K562 (cell line): ENCODE results near the gene GPR37L1. TPM values are rescaled to one million over a fixed set of nuclear protein-coding genes. Genes with fewer than 3 reads are reported as not detected.

Source experiments
- ATAC-seq: fragments of 200-7000 bp; cut with Tn5 transposase; 3 replicates; pipeline ENCODE4 v1.9.1; 2020; ENCODE audit warnings: moderate library complexity
- BruUV-seq: library from RNA; stranded (reverse); fragments of 400-500 nt; replicated peaks from 2 replicates; lab custom pipeline; 2021; lab: Mats Ljungman, UMichigan
- CTCF ChIA-PET: fragments of 300-600 bp; formaldehyde crosslinking; extraction: SDS; loops from one replicate; lab custom pipeline; 2021; ENCODE audit warnings: low intra/inter-chr PET ratio; lab: Yijun Ruan, JAX
- POLR2A ChIA-PET: fragments of 300-600, 350-650 bp; sonication (Branson Sonifier 250); formaldehyde crosslinking; extraction: SDS; loops from one replicate; lab custom pipeline; 2021; ENCODE audit warnings: antibody characterized with exemption, inconsistent platforms; lab: Yijun Ruan, JAX
- DNase-seq, 4 experiments: peaks; one replicate each; pipeline versions ENCODE4 v3.0.0 to v3.0.0-alpha.2; 2011 to 2018; ENCODE audit warnings: low spot score in 3 of 4, mixed read lengths in 3 of 4; ENCODE audit errors: extremely low read depth in 1 of 4
- FAIRE-seq: peaks from 2 replicates; lab custom pipeline; 2011; peaks lifted over from hg19 to GRCh38; lab: Jason Lieb, UNC
- H2AFZ ChIP-seq: 2 replicates; pipeline ENCODE4 v1.6.0; 2011; ENCODE audit warnings: low read depth, low read length, control low read depth, inconsistent platforms
- H3K27ac ChIP-seq: fragments of 200-600 bp; 3 replicates; pipeline ENCODE4 v1.8.0; 2011; ENCODE audit warnings: low read depth, mild to moderate bottlenecking, control low read depth, inconsistent platforms, low read length, moderate library complexity, mixed read lengths; ENCODE audit errors: extremely low read depth
- H3K27me3 ChIP-seq, 2 experiments: fragments of 300-600 bp in 1 of 2; 2 replicates in 1 of 2; 3 replicates in 1 of 2; pipeline versions ENCODE4 v1.6.0 to v1.8.0; 2011; ENCODE audit warnings: inconsistent platforms in 2 of 2, low read length in 2 of 2, mild to moderate bottlenecking in 1 of 2, mixed read lengths in 1 of 2, moderate library complexity in 1 of 2; ENCODE audit not compliant: control insufficient read depth in 2 of 2, insufficient read depth in 2 of 2
- H3K36me3 ChIP-seq: fragments of 300-600 bp; 3 replicates; pipeline ENCODE4 v1.8.0; 2011; ENCODE audit warnings: mild to moderate bottlenecking, low read length, inconsistent platforms; ENCODE audit not compliant: control insufficient read depth, insufficient read depth
- H3K4me1 ChIP-seq, 2 experiments: fragments of 200-600 bp in 1 of 2; replicated peaks in 1 of 2; 2 replicates in 1 of 2; 3 replicates in 1 of 2; pipeline versions ENCODE4 v1.5.1 to v1.8.0; 2011; ENCODE audit warnings: inconsistent platforms in 2 of 2, low read length in 2 of 2, mild to moderate bottlenecking in 1 of 2, mixed read lengths in 1 of 2, moderate library complexity in 1 of 2; ENCODE audit not compliant: control insufficient read depth in 2 of 2, insufficient read depth in 2 of 2
- H3K4me2 ChIP-seq: 2 replicates; pipeline ENCODE4 v1.6.1; 2011; ENCODE audit warnings: low read length, control low read depth, inconsistent platforms, mixed read lengths; ENCODE audit not compliant: insufficient read depth
- H3K4me3 ChIP-seq: fragments of 200-600 bp; sonication (generic), shearing (Covaris generic); 2 replicates; pipeline ENCODE4 v1.5.1; 2016; ENCODE audit warnings: control low read depth, inconsistent platforms
- H3K79me2 ChIP-seq: fragments of 200-600 bp; 3 replicates; pipeline ENCODE4 v1.8.0; 2011; ENCODE audit warnings: low read length, inconsistent platforms; ENCODE audit not compliant: control insufficient read depth, insufficient read depth
- H3K9ac ChIP-seq, 2 experiments: 2 replicates each; pipeline versions ENCODE4 v1.6.0 to v1.6.1; 2011; ENCODE audit warnings: low read depth in 2 of 2, low read length in 2 of 2, control low read depth in 1 of 2, inconsistent platforms in 1 of 2, mild to moderate bottlenecking in 1 of 2, mixed read lengths in 1 of 2; ENCODE audit not compliant: insufficient read depth in 1 of 2
- H3K9me1 ChIP-seq: one replicate; pipeline ENCODE4 v1.6.0; 2011; ENCODE audit warnings: inconsistent platforms, mild to moderate bottlenecking, low read length, moderate library complexity; ENCODE audit not compliant: control insufficient read depth, insufficient read depth
- H3K9me3 ChIP-seq: replicated peaks from 2 replicates; pipeline ENCODE4 v1.5.1; 2011; ENCODE audit warnings: low read depth, low read length, inconsistent platforms; ENCODE audit not compliant: control insufficient read depth, insufficient read depth
- H4K20me1 ChIP-seq: replicated peaks from 2 replicates; pipeline ENCODE4 v1.6.1; 2011; ENCODE audit warnings: low read length, inconsistent platforms, mixed read lengths; ENCODE audit not compliant: control insufficient read depth, insufficient read depth
- CBX3 ChIP-seq, 2 experiments: IDR thresholded peaks; 1 replicate in 1 of 2; 2 replicates in 1 of 2; pipeline ENCODE4 v1.6.1; 2012; ENCODE audit warnings: inconsistent platforms in 2 of 2, low read length in 2 of 2, borderline replicate concordance in 1 of 2, control low read depth in 1 of 2
- ZNF277 ChIP-seq: fragments of 250-450 bp; sonication (Bioruptor Pico); IDR thresholded peaks from 2 replicates; pipeline ENCODE4 v1.8.0; 2022; ENCODE audit warnings: inconsistent platforms, mild to moderate bottlenecking, moderate library complexity, borderline replicate concordance
- ZNF41 ChIP-seq: fragments of 250-450 bp; sonication (Bioruptor Pico); conservative IDR thresholded peaks from 2 replicates; pipeline ENCODE4 v1.4.0; 2020; ENCODE audit warnings: mild to moderate bottlenecking
- ZSCAN32 ChIP-seq: fragments of 450-650 bp; formaldehyde crosslinking; IDR thresholded peaks from 2 replicates; pipeline ENCODE4 v1.4.0; 2020; ENCODE audit warnings: mild to moderate bottlenecking, moderate library complexity
- WGBS: fragments of 100-300 bp; shearing (Covaris generic); methylation state at CpG from one replicate; pipeline ENCODE4 v1.1.6; 2016; ENCODE audit warnings: low coverage, mixed read lengths; ENCODE audit not compliant: insufficient coverage; ENCODE audit errors: missing lambda C conversion rate; 5-methylcytosine and 5-hydroxymethylcytosine counted together
- in situ Hi-C: fragments of 300-500 bp; cut with MboI; formaldehyde crosslinking; loops from 4 replicates; pipeline ENCODE4 v1.15.0; 2018; ENCODE audit warnings: inconsistent platforms, mixed read lengths
- intact Hi-C: fragments of 100-400 bp; cut with micrococcal nuclease; formaldehyde crosslinking; loops from 2 replicates; pipeline ENCODE4 v1.14.2; 2022
- polyA plus RNA-seq, 8 experiments: library from polyadenylated mRNA; depleted of rRNA in 4 of 8; stranded (reverse) in 5 of 8; unstranded in 3 of 8; fragments of >200 nt; fragmentation: Nextera tagmentation in 2 of 8; fragmentation: Illumina TruSeq in 1 of 8; extraction: Ambion mirVana in 2 of 8; extraction: Trizol in 1 of 8; gene quantifications; 2 replicates each; pipeline versions ENCODE4 v1.2.1 to v1.2.3, GENCODE V29; 2011 to 2014; ENCODE audit warnings: inconsistent platforms in 1 of 8, missing spikeins in 1 of 8
- total RNA-seq, 7 experiments: library from RNA; depleted of rRNA in 6 of 7; stranded (reverse); fragments of >200 nt in 6 of 7; fragmentation: Illumina TruSeq in 2 of 7; extraction: Trizol in 2 of 7; gene quantifications; 2 replicates each; pipeline versions ENCODE4 v1.2.1 to v1.2.3, GENCODE V29; 2011 to 2021; ENCODE audit warnings: low replicate concordance in 1 of 7
- TF ChIP-seq, protein P1 (sequence below): fragments of 250-450 bp; sonication (Bioruptor Pico); IDR thresholded peaks from 2 replicates; pipeline ENCODE4 v1.8.0; 2022; ENCODE audit warnings: moderate library complexity, mild to moderate bottlenecking, inconsistent platforms

The GPR37L1 gene
- total and polyA plus RNA-seq, 9 of the 15 experiments (the other 6 are each of a cell fraction or from before 2014, with no cell fraction given) = not detected

DNA sequence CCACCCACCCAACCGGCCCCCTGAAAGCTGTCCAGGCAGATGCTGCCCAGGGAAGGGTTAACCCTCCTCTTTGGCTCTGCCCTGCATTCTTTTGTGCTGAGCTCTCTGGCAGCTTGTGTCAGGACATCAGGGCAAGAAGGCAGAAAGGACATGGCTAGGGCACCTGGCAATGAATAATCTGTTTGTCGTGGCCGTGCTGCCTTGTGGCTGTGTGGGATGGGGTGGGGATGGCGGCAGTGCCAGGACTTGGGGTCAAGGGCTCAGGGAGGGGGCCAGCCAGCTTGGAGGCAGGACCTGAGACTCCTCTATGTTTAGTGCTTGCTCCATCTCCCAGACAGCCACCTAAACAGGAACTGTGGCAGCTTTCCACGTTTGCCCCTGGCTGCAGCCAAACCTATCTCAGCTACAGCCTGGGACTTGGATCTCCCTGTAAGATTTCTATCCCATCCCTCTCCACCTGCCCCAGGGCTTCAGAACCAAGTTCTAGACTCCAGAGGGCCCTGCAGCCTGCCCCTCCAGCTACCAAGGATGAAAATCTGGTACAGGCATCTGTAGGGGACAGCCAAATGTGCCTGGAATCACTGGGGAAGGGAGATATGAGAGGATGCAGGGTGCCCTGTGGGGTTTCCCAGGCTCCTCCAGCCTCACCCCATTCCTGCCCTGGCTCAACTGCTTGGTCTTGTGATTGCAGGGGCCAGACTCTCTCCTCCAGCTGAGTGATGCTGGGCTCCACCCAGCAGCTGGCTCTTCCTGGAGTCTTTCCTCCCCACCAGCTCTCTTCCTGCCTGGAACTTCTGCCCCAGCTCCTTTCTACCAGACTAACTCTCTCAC is 9.6 kb upstream of the GPR37L1 start:
- intact Hi-C loops (no loop called here), in situ Hi-C loops (no loop called here)
- Histone ChIP-seq H3K4me1 (peaks cover 5 to 10% of the 10 kb centered on the region in 2 experiments; a peak in 4 of 5 replicates), H3K9me1 (no peaks in the 10 kb centered on the region), H3K4me2 (no peak overlapping the region), H4K20me1 (0 out of 2 replicates have a peak, but pooled peaks cover 3% of the 10 kb centered on the region), H3K9ac (peak overlapping the region in 1 of 2 experiments; percentile 57; a peak in 2 of 4 replicates), H2AFZ (no peak overlapping the region), H3K79me2 (no peaks in the 10 kb centered on the region), H3K36me3 (no peaks in the 10 kb centered on the region), H3K4me3 (no peak overlapping the region), H3K27ac (no peak overlapping the region), H3K27me3 (peaks cover 3 to 14% of the 10 kb centered on the region in 2 experiments; a peak in 3 of 5 replicates), H3K9me3 (no peaks in the 10 kb centered on the region)
- TF ChIP-seq CBX3 (IDR thresholded peaks at IDR 0.05; ENCODE audit: borderline replicate concordance in 1 of 2, low read length in 2 of 2) = no peak
- TF ChIP-seq ZNF41 (CRISPR knock-in tag) = no peak
- TF ChIP-seq ZSCAN32 (CRISPR knock-in tag) = no peak
- no peak for TF ChIP-seq ZNF277 (CRISPR knock-in tag)
- TF ChIP-seq, protein P1, sequence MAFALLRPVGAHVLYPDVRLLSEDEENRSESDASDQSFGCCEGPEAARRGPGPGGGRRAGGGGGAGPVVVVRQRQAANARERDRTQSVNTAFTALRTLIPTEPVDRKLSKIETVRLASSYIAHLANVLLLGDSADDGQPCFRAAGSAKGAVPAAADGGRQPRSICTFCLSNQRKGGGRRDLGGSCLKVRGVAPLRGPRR (CRISPR knock-in tag) = no peak
- 13% methylated on average over 5 of the region's 5 CpGs for WGBS
- DNase-seq = no peak
- ChIA-PET POLR2A (interaction anchor here (0.6 to 1.6 kb wide), 15 partner anchors 8 to 628 kb away, joined by 3 to 6 read pairs (median 3); partner anchors contain the start of gene TIMM17A), CTCF (no interaction called here)
- FAIRE-seq = no peak
- no TSS peak for BruUV-seq
- no peak for ATAC-seq
